Measurements from ENCODE around the gene DPYD.

GRCh38 chr1:97137862-97138514 lies 782.8 kb downstream of the DPYD start:
- TF ChIP-seq, protein P1, sequence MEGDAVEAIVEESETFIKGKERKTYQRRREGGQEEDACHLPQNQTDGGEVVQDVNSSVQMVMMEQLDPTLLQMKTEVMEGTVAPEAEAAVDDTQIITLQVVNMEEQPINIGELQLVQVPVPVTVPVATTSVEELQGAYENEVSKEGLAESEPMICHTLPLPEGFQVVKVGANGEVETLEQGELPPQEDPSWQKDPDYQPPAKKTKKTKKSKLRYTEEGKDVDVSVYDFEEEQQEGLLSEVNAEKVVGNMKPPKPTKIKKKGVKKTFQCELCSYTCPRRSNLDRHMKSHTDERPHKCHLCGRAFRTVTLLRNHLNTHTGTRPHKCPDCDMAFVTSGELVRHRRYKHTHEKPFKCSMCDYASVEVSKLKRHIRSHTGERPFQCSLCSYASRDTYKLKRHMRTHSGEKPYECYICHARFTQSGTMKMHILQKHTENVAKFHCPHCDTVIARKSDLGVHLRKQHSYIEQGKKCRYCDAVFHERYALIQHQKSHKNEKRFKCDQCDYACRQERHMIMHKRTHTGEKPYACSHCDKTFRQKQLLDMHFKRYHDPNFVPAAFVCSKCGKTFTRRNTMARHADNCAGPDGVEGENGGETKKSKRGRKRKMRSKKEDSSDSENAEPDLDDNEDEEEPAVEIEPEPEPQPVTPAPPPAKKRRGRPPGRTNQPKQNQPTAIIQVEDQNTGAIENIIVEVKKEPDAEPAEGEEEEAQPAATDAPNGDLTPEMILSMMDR (conservative IDR thresholded peaks at IDR 0.05; ENCODE audit: low read length), result peak; percentile 85
- TF ChIP-seq EZH2phosphoT487 (IDR thresholded peaks at IDR 0.05; ENCODE audit: borderline replicate concordance), result no peak

Measured in Loucy (cell line).